Fibroblast of skin of right quadriceps (primary cell): ENCODE results near the gene SIM1.
A peak's percentile ranks its signal among the peaks of the same experiment; 100 is the strongest.
"Not testable (repeated sequence)": the region's sequence is repeated elsewhere in the genome, so short reads cannot be mapped to it uniquely, and the experiment has no call there.

Experiments
- DNase-seq: peaks from one replicate; pipeline ENCODE4 v3.0.0-alpha.2; 2013

The SIM1 gene

DNA sequence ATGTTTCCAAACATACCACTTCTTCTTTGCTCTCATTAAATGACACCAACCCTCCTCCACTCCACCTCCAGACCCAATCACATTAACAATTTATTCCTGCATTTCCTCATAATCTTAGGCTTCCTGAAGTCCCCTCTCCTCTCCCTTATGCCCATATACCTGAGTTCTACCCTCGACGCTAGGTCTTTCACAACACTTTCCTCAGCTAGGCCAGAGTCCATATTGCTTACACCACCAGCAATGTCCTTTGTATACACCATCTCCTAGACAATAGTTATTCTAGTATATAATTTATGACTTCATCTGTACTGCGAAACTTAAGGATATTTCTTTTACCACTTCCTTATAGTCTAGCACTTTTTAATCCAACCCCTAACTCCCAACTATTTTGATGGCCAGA, 47.7 kb downstream of the SIM1 start:
- no peak for DNase-seq

DNA sequence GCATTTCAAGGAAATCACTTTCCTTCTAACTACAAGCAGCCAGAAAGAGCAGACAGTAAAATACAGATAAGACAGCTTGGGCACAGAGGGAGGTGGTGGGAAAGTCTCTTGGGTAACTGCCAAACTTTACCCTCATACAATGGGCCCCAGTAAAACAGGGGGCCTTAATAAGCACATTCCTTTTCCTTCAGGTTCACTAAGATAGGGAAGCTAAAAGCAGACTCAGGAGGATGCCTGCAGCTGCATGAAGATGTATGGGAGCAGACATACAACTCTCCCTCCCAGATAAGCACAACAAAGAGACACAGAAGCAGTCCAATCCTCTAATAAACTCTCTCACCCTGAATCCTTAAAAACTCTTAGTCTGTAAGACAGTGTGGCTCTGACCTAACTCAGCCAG, 49.0 kb downstream of the SIM1 start:
- DNase-seq = no peak

DNA sequence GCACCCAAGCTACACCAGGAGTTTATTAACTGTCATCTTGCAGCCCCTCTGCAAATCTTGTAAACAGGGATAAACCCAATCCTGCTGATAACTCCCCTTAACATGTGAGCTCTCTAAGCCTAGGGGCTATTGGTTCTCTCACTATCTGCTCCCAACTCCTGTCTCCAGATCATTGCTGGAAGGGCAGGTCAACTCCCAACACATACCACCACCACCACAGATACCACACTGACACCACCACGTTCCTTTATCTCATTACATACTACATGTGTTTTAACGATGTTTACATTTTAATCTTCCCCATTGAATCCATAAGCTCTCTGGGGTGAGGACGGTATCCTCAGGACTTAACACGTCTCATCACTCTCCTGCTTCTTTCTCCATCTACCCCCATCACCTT, 51.8 kb downstream of the SIM1 start:
- DNase-seq = no peak

DNA sequence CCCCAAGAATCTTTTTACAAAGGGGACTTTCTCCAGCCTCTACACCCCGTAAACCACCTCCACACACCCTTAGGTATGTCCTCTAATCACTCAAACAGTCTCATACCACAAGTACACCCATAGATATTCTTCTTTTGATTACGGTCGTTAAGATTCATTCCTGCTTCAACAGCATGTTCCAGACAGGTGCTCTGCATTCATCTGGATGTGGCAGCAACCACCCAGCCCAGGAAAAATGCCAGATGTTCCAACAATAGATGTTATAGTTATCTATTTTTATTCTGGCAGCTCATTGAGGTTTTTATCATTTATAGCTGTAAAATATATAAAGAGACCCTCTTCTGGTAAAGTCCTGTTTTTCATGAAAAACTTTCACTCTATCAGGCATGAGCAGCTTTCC, 60.7 kb downstream of the SIM1 start:
- no peak for DNase-seq

DNA sequence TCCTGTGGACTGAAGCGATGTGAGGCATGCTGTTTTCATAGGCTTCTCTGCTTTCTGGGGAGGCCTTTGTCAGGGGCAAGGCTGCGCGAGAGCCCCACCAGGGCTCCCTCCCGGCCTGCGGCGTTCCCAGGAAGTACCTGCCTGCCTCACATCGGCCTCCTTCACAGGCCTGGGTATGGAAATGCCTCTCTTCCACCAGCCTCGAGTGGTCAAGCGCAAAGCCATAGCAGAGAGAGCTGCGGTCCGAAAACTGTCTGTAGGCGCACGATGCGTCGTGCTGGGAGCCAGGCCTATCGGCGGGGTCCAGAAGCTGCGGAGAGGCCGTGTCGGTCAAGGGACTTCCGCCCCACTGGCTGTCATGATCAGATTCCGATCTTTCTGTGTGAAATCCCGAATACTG, 71.2 kb downstream of the SIM1 start:
- DNase-seq = no peak

DNA sequence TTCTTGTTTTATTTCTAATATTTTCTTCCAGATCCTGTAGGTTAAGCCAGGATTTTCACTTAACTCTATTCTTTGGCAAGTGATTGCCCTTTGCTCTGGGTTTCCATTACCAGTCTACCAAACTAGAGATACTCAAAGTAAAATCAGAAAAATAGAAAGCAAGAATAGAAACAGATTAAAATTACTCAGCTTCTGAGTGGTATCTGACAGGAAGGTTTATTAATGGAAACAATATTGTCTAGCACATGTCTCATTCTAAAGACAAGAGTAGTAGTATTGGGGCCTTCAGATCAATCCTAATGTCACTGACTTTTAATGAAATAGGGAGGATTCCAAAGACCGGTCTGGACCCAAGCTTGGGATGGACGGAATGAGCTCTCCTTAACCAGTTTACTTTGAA, 72.3 kb downstream of the SIM1 start:
- DNase-seq = no peak

DNA sequence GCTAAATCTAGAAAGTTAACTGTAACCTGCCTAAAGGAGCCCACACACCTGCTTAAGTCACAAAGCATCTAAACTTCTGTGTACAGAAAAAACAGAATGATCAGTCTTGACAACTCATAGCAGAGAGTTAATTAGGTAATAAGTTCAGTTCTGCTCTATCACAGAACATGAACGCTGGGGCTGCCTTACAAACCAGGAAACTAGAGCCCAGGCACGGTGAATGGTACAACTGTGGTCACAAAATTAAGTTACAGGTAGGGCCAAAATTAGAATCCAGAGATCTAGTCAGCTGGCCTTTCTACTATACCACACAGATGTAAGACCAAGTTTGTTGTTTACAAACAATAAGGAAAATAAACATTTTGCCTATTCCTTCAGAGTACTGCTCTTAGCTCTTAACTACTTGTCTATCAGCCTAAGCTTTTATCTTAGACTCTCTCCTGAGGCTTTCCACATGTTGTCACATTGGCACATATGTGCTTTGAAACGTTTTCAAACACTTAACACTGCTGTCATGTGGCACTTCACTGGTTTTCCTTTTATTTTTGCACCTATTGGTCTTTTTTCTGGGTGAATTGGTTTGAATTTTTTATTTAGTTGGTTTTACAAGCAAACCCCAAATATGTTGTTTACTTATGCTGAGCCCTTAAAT, 75.7 kb downstream of the SIM1 start:
- DNase-seq = no peak

DNA sequence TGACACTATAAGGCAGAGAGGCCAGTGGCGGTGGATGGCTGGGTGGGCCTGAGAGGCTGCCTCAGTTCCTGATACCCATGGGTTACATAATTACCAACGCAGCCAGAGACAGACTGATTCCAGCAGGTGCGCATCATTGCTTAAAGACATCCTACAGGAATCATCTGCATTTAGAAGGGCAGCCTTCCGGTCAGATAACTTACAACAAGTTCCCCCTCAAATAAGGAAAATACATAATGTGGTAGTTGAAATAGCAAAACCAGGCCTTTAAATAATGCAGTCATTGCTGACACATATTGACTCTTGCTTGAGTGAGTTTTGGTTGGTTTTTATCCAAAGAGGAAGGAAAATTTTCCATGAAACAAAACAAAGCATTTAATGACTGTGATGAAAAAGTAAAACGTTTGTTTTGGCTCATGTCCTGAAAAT, 81.9 kb downstream of the SIM1 start:
- DNase-seq = no peak

DNA sequence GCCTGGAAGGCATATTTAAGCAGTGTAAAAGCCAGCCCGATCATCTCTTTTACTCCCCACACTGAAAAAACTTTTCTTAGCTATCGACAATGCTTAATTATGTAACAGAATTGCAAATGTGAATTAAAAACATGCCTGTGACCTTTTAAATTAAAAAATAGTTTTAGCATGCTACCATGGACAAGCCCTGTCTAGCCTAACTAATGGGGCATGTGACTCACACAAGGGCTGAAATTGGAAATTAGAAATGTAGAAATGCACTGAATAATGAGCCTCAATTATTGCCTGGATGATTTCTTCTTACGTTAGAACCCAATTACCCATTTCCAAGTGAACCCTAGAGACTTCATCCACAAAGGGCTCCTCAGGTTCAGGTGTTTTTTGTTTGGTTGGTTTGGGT, 82.7 kb downstream of the SIM1 start:
- peak; percentile 27 for DNase-seq

DNA sequence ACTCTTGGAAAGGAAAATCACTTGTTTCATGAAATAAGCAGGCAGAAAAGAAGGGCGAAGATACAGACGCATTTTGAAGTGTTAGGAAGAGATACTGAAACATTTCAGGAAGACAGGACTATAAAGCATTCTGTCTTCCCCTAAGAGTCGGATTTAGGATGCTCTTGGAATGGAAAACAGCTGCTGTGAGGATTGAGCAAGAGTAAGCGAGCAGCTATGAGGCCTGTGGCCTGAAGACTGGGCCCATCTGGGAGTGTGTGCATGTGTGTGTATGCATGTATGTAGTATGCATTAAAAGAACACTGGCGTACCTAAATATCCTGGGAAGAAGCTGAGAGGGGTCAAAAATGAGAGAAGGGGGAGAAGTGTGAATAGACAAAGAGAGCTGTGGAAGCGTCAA, 83.6 kb downstream of the SIM1 start:
- peak; percentile 75 for DNase-seq

DNA sequence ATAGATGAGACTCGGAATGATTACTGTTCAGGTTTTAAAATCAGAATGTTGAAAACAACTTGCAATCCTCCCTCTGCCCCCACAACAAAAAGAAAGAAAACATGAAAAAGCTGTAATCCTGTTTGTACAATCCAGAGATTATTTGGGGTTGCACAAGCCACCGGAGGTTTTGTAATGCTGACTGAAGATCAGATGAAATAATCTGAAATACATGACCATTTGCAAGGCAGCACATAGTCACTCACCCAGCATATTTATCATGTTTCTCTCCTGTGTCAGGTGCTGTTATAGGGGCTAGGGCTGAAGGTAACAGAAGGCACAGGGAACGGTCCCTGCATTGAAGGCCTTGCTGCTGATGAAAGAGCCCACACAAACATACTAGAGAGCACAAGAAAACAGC, 85.3 kb downstream of the SIM1 start:
- no peak for DNase-seq

DNA sequence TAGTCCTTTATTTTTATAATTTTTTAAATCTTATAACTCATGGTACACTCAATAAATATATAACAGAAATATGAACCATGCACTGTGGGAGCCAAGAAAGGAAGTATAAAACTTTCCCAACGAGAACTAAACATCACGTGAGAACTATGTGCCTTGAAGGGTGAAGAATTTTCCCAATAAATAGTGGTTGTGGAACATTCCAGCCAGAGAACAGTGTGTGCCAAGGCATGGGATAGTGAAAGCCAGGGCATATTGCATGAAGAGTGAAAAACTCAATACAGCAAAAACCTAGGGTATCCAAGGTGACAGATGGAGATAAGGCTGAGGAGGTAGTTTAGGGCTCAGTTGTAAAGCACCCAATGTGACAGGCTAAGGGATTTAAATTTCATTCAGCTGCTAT, 86.1 kb downstream of the SIM1 start:
- DNase-seq = no peak

DNA sequence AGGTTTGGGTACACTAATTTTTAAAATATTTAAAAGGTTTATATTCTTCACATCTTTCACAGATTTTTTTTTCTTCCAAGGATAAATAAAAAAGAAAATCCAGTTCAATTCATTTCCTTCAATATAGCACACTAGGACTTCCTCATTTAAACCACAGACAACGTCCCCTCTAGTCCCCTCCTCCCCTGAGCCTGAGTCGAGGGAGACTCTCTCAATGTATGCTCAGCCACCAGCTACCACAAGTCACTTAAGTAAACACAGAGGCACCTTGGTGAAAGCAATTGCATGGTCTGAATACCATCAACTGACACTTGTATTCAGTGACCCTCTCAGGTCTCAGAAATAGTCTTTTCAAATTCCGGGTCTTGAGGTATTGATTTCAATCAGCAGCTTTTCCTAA, 88.6 kb downstream of the SIM1 start:
- DNase-seq = no peak

DNA sequence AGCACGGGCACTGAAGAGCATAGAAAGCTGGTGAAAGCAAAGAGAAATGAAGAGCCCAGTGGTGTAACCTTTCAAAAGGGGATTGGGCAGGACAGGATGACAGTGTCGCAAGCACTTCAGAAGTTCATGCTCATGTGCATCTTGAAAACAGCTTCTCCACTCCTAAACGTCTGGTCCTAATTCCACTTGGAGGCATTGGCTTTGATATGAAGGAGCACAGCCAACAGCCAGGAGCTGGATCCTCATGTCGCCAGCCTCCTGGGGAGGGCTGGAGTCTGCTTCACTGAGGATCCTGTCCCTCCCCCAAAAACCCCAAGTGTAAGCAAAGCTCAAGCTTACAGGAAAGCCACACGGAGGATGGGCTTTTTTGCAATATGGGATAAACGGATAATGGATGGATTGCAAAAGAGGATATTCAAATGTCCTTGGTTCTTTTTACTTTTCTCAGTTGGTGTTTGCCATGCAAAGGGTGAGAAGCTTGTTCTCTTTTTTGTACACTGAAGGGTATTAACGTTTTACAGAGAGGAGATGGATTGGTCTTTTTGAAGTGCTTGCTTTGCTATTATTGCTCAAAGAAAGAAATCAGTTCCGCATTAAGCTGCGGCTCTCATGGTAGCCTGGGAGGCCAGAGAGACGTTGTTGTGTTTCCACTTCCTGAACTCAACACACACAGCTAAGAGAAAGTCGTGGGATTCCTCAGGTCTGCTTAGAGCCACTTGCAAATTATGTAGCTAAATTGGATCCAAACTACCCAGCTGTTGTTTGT, 92.2 kb downstream of the SIM1 start:
- DNase-seq = peak; percentile 34

DNA sequence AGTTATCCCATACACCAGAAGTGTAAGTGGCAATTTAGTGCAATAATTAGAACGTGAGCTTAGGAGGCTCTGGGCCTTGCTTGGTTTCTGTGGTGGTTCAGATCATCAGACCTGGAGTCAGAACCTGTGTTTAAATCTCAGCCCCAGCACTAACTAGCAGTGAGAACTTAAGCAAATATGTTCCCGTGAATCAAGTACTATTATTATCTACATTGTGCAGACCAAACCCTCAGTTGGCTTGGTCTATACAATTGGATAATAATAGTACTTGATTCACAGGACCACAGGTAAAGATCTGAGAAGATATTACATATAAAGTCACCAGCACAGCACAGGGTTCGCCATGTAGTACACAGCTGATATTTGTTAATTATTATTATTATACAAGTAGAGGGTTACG, 93.1 kb downstream of the SIM1 start:
- no peak for DNase-seq

DNA sequence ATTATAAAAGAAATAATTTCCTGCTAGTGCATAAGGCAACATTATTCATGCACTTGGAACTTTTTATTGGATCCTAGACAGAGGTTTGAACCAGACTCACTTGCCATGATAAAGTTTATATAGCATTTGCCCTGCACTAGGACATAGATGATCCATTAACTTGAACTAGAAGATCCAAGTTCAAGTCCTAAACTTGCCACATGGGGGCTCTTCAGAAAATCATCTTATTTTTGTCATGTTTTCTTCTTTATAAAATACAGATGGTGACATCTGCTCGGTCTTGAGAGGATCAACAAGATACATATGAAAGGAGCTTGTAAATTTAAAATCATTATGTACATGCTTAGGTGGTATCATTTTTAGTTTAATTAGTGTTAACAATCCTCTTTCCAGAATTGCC, 94.5 kb downstream of the SIM1 start:
- DNase-seq = no peak

DNA sequence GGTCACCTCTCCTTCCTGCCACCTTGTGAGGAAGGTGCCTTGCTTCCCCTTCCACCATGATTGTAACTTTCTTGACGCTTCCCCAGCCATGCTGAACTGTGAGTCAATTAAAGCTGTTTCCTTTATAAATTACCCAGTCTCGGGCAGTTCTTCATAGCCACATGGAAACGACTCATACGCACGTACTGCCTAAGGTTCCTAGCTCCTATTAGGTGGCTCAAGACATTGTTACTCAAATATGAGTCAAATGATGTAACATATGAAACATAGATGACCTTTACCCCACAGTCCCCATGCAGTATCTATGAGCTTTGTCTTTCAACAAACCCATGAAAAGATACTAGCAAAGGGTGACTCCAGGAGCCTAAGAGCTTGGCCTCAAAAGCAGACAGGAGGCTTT, 98.3 kb downstream of the SIM1 start:
- DNase-seq = peak; percentile 81

DNA sequence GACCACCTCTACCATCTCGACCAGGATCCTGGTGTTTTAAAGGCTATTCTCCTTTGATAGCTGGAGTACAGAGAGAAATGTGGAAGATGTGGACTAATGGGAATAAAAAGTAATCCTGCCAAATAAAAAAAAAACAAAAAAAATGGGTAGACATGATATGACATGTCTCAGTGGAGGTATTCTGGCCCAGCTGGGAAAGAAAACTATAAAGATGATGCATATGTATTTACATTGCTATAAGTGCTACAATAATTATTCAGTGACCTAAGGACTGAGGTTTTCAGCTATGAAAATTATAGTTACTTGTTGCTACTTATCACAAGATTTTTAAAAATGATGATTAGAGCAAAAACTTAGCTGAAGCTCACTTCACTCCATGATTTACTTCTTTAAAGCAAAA, 101.1 kb downstream of the SIM1 start:
- no peak for DNase-seq

DNA sequence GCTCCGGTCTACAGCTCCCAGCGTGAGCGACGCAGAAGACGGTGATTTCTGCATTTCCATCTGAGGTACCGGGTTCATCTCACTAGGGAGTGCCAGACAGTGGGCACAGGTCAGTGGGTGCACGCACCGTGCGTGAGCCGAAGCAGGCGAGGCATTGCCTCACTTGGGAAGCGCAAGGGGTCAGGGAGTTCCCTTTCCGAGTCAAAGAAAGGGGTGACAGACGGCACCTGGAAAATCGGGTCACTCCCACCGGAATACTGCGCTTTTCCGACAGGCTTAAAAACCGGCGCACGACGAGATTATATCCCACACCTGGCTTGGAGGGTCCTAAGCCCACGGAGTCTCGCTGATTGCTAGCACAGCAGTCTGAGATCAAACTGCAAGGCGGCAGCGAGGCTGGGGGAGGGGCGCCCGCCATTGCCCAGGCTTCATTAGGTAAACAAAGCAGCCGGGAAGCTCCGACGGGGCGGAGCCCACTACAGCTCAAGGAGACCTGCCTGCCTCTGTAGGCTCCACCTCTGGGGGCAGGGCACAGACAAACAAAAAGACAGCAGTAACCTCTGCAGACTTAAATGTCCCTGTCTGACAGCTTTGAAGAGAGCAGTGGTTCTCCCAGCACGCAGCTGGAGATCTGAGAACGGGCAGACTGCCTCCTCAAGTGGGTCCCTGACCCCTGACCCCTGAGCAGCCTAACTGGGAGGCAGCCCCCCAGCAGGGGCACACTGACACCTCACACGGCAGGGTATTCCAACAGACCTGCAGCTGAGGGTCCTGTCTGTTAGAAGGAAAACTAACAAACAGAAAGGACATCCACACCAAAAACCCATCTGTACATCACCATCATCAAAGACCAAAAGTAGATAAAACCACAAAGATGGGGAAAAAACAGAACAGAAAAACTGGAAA, 109.7 kb downstream of the SIM1 start:
- not testable (repeated sequence) for DNase-seq

DNA sequence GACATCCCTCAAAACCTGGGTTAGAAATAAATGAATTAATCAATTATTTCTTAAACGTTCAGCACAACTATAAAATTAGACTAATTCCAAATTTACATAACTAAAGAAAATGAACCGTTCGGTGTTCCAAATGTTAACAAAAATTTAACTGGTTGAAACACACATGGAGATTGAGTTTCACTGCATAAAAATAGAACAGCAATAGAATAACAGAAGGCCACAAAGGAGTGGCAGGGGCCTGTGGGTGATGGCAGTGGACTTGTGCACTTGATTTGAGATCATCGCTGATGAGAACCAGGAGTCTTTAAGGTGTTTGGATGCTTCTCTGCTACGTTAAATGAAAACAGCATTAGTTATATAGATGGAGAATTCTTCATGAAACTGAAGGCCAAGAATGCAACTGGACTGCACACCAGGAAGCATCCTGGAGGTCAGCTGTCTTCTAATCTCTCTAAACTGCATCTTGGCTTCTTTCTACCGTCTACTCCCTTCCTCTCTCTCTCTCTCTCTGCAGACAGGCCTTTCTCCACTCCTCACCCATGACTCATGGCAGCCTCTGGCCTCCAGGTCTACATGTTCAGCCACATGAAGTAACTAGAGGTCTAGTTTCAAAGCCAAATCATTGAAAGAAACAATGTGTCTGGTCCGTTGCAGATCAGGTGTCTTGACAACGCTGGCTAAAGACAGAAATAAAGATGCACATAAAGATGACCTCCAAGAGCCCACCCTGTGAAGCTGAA, 111.3 kb downstream of the SIM1 start:
- DNase-seq = no peak

DNA sequence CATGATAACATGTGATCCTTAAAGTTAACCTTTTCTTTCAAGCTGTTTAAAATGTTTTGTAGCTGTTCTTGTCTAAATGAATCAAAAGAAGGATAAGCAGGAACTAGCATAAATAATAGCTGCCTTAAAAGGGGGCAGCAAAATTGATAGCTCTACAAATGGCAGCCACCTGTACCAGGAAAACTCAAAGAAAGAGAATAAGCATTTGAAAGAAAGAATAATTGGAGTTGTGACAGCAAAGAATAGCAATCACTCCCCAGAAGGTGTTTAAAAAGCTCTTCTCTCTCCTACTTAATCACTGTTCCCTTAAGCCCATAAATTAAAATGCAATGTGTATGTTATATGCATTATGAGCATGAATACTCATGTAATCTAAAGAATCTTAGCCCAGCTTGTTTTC, 114.6 kb downstream of the SIM1 start:
- no peak for DNase-seq

DNA sequence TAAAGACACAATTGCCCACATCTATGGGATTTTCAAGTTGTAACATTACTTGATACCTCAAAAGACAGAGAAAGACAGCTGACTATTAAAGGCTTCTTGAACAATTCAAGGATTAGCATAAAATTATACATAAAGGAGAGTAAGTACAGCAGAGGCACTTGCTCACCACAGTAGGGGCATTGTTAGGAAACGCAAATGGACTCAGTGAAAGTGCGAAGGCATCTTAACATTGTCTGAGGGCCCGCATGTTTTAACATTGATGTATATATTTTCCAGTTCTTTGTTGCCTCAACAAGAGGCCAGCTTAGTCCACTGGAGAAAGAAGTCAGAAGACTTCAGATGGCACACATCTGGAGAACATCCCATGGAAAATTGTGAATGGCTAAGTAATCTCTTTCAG, 115.4 kb downstream of the SIM1 start:
- DNase-seq = no peak

DNA sequence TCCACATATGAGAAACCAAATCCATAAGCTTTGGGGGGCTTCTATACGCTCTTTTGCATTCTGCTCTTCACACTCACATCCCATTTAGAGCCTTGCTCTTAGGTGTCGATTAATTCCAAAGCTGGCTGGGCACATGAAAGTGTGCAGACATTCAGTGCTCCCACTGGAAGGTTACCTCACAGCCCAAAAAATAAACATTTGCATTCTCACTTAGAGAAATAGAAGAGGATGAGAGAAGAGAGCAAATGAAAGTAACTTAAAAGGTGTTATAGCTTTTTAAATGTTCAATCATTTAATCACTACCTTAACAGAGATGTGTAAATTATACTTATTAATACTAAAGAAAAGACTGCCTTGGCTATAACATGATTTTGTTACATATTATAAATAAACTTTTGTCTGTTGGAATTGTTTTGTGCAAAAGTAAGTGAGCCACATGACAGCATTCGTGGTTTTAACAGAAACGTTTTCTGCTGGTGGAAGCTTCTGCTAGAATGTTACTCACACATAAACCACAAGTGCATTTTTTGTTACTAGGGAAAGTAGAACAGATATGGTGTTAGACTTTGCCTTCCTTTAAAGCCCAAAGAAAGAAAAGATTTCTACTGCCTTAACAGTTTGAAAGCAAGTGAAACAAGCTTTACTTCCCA, 116.7 kb downstream of the SIM1 start:
- DNase-seq = peak; percentile 77
